Measurements from ENCODE around the gene DOK6. TPM values are rescaled to one million over a fixed set of nuclear protein-coding genes. Genes with fewer than 3 reads are reported as not detected.

The DOK6 gene
- total RNA-seq, 2 experiments from 2014 or later, result not detected

GRCh38 chr18:69705987-69706386, 305.3 kb downstream of the DOK6 start:
- ATAC-seq (ENCODE audit: low read depth) (no peak), DNase-seq (no peak)
- H3K27me3 Mint-ChIP-seq, result peaks cover 2% of the 10 kb centered on the region
- H3K4me3 Mint-ChIP-seq, result no peak overlapping the region
- peaks cover 4% of the 10 kb centered on the region for H3K9me3 Mint-ChIP-seq
- H3K4me1 Mint-ChIP-seq, result peaks cover 3% of the 10 kb centered on the region
- H3K36me3 Mint-ChIP-seq, result no peaks in the 10 kb centered on the region
- peak overlapping the region; percentile 41 for H3K27ac Mint-ChIP-seq
- POLR2A ChIA-PET, result no interaction called here

- Mint-ChIP-seq H3K4me3 (no peak overlapping the region), H3K27ac (no peak overlapping the region), H3K36me3 (no peaks in the 10 kb centered on the region), H3K4me1 (peaks cover 3% of the 10 kb centered on the region), H3K9me3 (peaks cover 4% of the 10 kb centered on the region), H3K27me3 (no peaks in the 10 kb centered on the region)
- POLR2A ChIA-PET, result no interaction called here
- ATAC-seq (ENCODE audit: low read depth) (no peak), DNase-seq (no peak)
Observed at GRCh38 chr18:69708844-69709243, 308.2 kb downstream of the DOK6 start.

GRCh38 chr18:69715191-69715795, 314.6 kb downstream of the DOK6 start:
- Mint-ChIP-seq H3K27ac (no peak overlapping the region), H3K4me1 (no peaks in the 10 kb centered on the region), H3K27me3 (no peaks in the 10 kb centered on the region), H3K9me3 (peaks cover 11% of the 10 kb centered on the region), H3K4me3 (no peak overlapping the region), H3K36me3 (peaks cover 5% of the 10 kb centered on the region)
- DNase-seq (no peak), ATAC-seq (ENCODE audit: low read depth) (no peak)
- POLR2A ChIA-PET, result no interaction called here

- Mint-ChIP-seq H3K9me3 (peaks cover 11% of the 10 kb centered on the region), H3K27me3 (no peaks in the 10 kb centered on the region), H3K4me1 (no peaks in the 10 kb centered on the region), H3K36me3 (peaks cover 5% of the 10 kb centered on the region), H3K4me3 (no peak overlapping the region), H3K27ac (no peak overlapping the region)
- no peak for DNase-seq
- POLR2A ChIA-PET, result no interaction called here
- no peak for ATAC-seq (ENCODE audit: low read depth)
Observed at GRCh38 chr18:69717586-69717985, 316.9 kb downstream of the DOK6 start.

- H3K27ac Mint-ChIP-seq, result no peak overlapping the region
- no peak for DNase-seq
- no peaks in the 10 kb centered on the region for H3K4me1 Mint-ChIP-seq
- POLR2A ChIA-PET, result no interaction called here
- no peak for ATAC-seq (ENCODE audit: low read depth)
- no peak overlapping the region for H3K4me3 Mint-ChIP-seq
- H3K27me3 Mint-ChIP-seq, result no peaks in the 10 kb centered on the region
- peaks cover 11% of the 10 kb centered on the region for H3K9me3 Mint-ChIP-seq
- peaks cover 5% of the 10 kb centered on the region for H3K36me3 Mint-ChIP-seq
Observed at GRCh38 chr18:69718912-69719547, 318.3 kb downstream of the DOK6 start.

GRCh38 chr18:69720422-69720821, 319.7 kb downstream of the DOK6 start:
- no peak overlapping the region for H3K4me3 Mint-ChIP-seq
- H3K9me3 Mint-ChIP-seq, result peaks cover 11% of the 10 kb centered on the region
- no peaks in the 10 kb centered on the region for H3K27me3 Mint-ChIP-seq
- POLR2A ChIA-PET, result no interaction called here
- peaks cover 5% of the 10 kb centered on the region for H3K36me3 Mint-ChIP-seq
- ATAC-seq (ENCODE audit: low read depth) (no peak), DNase-seq (no peak)
- no peak overlapping the region for H3K27ac Mint-ChIP-seq
- H3K4me1 Mint-ChIP-seq, result no peaks in the 10 kb centered on the region

GRCh38 chr18:69723434-69723833, 322.7 kb downstream of the DOK6 start:
- H3K27ac Mint-ChIP-seq, result no peak overlapping the region
- H3K36me3 Mint-ChIP-seq, result peaks cover 5% of the 10 kb centered on the region
- ATAC-seq (ENCODE audit: low read depth) (no peak), DNase-seq (no peak)
- H3K4me1 Mint-ChIP-seq, result no peaks in the 10 kb centered on the region
- POLR2A ChIA-PET, result no interaction called here
- H3K4me3 Mint-ChIP-seq, result no peak overlapping the region
- H3K27me3 Mint-ChIP-seq, result no peaks in the 10 kb centered on the region
- peaks cover 5% of the 10 kb centered on the region for H3K9me3 Mint-ChIP-seq

GRCh38 chr18:69725009-69725408, 324.3 kb downstream of the DOK6 start:
- POLR2A ChIA-PET, result no interaction called here
- Mint-ChIP-seq H3K27me3 (no peaks in the 10 kb centered on the region), H3K27ac (no peak overlapping the region), H3K4me1 (no peaks in the 10 kb centered on the region), H3K9me3 (no peaks in the 10 kb centered on the region), H3K36me3 (no peaks in the 10 kb centered on the region), H3K4me3 (no peak overlapping the region)
- no peak for DNase-seq
- ATAC-seq (ENCODE audit: low read depth), result no peak

- no peak for DNase-seq
- POLR2A ChIA-PET, result no interaction called here
- no peak overlapping the region for H3K4me3 Mint-ChIP-seq
- no peaks in the 10 kb centered on the region for H3K9me3 Mint-ChIP-seq
- ATAC-seq (ENCODE audit: low read depth), result no peak
- no peaks in the 10 kb centered on the region for H3K27me3 Mint-ChIP-seq
- H3K36me3 Mint-ChIP-seq, result no peaks in the 10 kb centered on the region
- no peaks in the 10 kb centered on the region for H3K4me1 Mint-ChIP-seq
- H3K27ac Mint-ChIP-seq, result no peak overlapping the region
Observed at GRCh38 chr18:69725855-69726508, 325.3 kb downstream of the DOK6 start.

- POLR2A ChIA-PET, result no interaction called here
- Mint-ChIP-seq H3K4me1 (no peaks in the 10 kb centered on the region), H3K27me3 (no peaks in the 10 kb centered on the region), H3K36me3 (no peaks in the 10 kb centered on the region), H3K4me3 (no peak overlapping the region), H3K9me3 (no peaks in the 10 kb centered on the region), H3K27ac (no peak overlapping the region)
- DNase-seq (no peak), ATAC-seq (ENCODE audit: low read depth) (no peak)
Observed at GRCh38 chr18:69727912-69728572, 327.4 kb downstream of the DOK6 start.

- Mint-ChIP-seq H3K9me3 (peaks cover 5% of the 10 kb centered on the region), H3K4me1 (no peaks in the 10 kb centered on the region), H3K36me3 (no peaks in the 10 kb centered on the region), H3K27me3 (no peaks in the 10 kb centered on the region), H3K4me3 (no peak overlapping the region), H3K27ac (no peak overlapping the region)
- POLR2A ChIA-PET, result no interaction called here
- ATAC-seq (ENCODE audit: low read depth) (no peak), DNase-seq (no peak)
Observed at GRCh38 chr18:69730664-69731063, 330.0 kb downstream of the DOK6 start.

GRCh38 chr18:69734536-69734935, 333.8 kb downstream of the DOK6 start:
- Mint-ChIP-seq H3K36me3 (peaks cover 5% of the 10 kb centered on the region), H3K4me3 (no peak overlapping the region), H3K27me3 (no peaks in the 10 kb centered on the region), H3K4me1 (no peaks in the 10 kb centered on the region), H3K9me3 (peaks cover 10% of the 10 kb centered on the region), H3K27ac (no peak overlapping the region)
- POLR2A ChIA-PET, result interaction anchor here (0.6 kb wide), 1 partner anchor 83 kb away, joined by 6 read pairs; no protein-coding TSS in a partner anchor
- ATAC-seq (ENCODE audit: low read depth) (no peak), DNase-seq (no peak)

- Mint-ChIP-seq H3K27me3 (no peaks in the 10 kb centered on the region), H3K27ac (no peak overlapping the region), H3K4me3 (no peak overlapping the region), H3K4me1 (no peaks in the 10 kb centered on the region), H3K9me3 (peaks cover 10% of the 10 kb centered on the region), H3K36me3 (peaks cover 7% of the 10 kb centered on the region)
- DNase-seq (no peak), ATAC-seq (ENCODE audit: low read depth) (no peak)
- POLR2A ChIA-PET, result no interaction called here
Observed at GRCh38 chr18:69736730-69737129, 336.0 kb downstream of the DOK6 start.

GRCh38 chr18:69737851-69738250, 337.2 kb downstream of the DOK6 start:
- no peaks in the 10 kb centered on the region for H3K27me3 Mint-ChIP-seq
- H3K36me3 Mint-ChIP-seq, result peaks cover 7% of the 10 kb centered on the region
- POLR2A ChIA-PET, result no interaction called here

More at GRCh38 chr18:69737851-69738250, 337.2 kb downstream of the DOK6 start:
- ATAC-seq (ENCODE audit: low read depth), result no peak
- Mint-ChIP-seq H3K27ac (no peak overlapping the region), H3K4me3 (no peak overlapping the region), H3K9me3 (peaks cover 10% of the 10 kb centered on the region), H3K4me1 (no peaks in the 10 kb centered on the region)
- no peak for DNase-seq
